Muscle of leg (tissue), 11 donors: Measurements from ENCODE around the gene NAALADL2. TPM values are rescaled to one million over a fixed set of nuclear protein-coding genes. Genes with fewer than 3 reads are reported as not detected.

ENCODE experiments used
- DNase-seq: peaks from one replicate; pipeline ENCODE4 v3.0.0; 2013
- H3K27ac ChIP-seq: one replicate; pipeline ENCODE4 v1.5.1; 2013; ENCODE audit warnings: mild to moderate bottlenecking, low read length, control low read depth
- H3K27me3 ChIP-seq: one replicate; pipeline ENCODE4 v1.6.1; 2013; ENCODE audit warnings: low read length; ENCODE audit not compliant: control insufficient read depth, insufficient read depth
- H3K36me3 ChIP-seq: one replicate; pipeline ENCODE4 v1.6.1; 2013; ENCODE audit warnings: low read length; ENCODE audit not compliant: control insufficient read depth, insufficient read depth
- H3K4me1 ChIP-seq: one replicate; pipeline ENCODE4 v1.6.1; 2013; ENCODE audit warnings: low read length; ENCODE audit not compliant: control insufficient read depth, insufficient read depth
- H3K4me3 ChIP-seq: one replicate; pipeline ENCODE4 v1.5.1; 2013; ENCODE audit warnings: low read length, control low read depth
- H3K9me3 ChIP-seq: replicated peaks from 2 replicates; pipeline ENCODE4 v1.6.1; 2013; ENCODE audit warnings: low read depth, low read length; ENCODE audit not compliant: control insufficient read depth
- WGBS: methylation state at CpG from one replicate; pipeline ENCODE4 v1.1.5; 2013; ENCODE audit warnings: missing lambda C conversion rate; ENCODE audit not compliant: insufficient coverage; 5-methylcytosine and 5-hydroxymethylcytosine counted together
- polyA plus RNA-seq, 8 donors: library from polyadenylated mRNA; unstranded; fragments of 120-200 nt; gene quantifications; one replicate each; pipeline versions ENCODE4 v1.2.1 to v1.2.3, GENCODE V29; 2013; ENCODE audit warnings: inconsistent platforms in 1 of 8, low replicate concordance in 1 of 8; ENCODE audit not compliant: insufficient read length in 8 of 8, insufficient read depth in 1 of 8
- total RNA-seq: library from RNA; stranded (reverse); fragments of 120-200 nt; gene quantifications from one replicate; pipeline ENCODE4 v1.2.4, GENCODE V29; 2013

Gene NAALADL2
- total and polyA plus RNA-seq, 9 donors = 4.8 to 17.4 (median 8.0) TPM

GRCh38 chr3:175185903-175186302, 326.8 kb downstream of the NAALADL2 start:
- no peak overlapping the region for H3K4me3 ChIP-seq
- H3K4me1 ChIP-seq = no peaks in the 10 kb centered on the region
- DNase-seq = no peak
- no CpG with 5 or more reads among the region's 1 CpG for WGBS
- no peaks in the 10 kb centered on the region for H3K36me3 ChIP-seq
- H3K9me3 ChIP-seq = peaks cover 3% of the 10 kb centered on the region
- H3K27me3 ChIP-seq = no peaks in the 10 kb centered on the region
- H3K27ac ChIP-seq = no peak overlapping the region

- Histone ChIP-seq H3K36me3 (no peaks in the 10 kb centered on the region), H3K4me3 (no peak overlapping the region), H3K27ac (no peak overlapping the region), H3K4me1 (no peaks in the 10 kb centered on the region), H3K9me3 (peaks cover 3% of the 10 kb centered on the region), H3K27me3 (no peaks in the 10 kb centered on the region)
- DNase-seq = no peak
- WGBS = no CpG with 5 or more reads among the region's 3 CpGs
Measured at GRCh38 chr3:175186511-175186910, 327.4 kb downstream of the NAALADL2 start.

DNA sequence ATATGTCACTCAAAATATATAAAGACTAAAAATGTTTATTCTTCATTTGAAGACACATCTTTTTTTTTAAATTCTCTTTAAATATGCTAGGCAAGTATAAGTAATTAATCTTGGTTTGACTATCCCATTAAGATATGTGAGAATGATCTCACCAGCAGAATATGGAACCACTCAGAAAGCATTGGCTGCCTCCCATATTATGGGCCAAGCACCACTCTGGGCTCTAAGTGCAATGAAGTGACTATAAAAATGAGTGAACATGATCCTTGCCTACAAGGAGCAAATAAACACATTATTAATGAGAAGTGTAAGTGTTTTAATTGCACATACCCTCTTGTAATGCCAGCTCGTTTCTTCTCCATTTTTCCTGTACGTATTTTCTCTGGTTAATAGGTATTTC, 328.5 kb downstream of the NAALADL2 start:
- Histone ChIP-seq H3K4me3 (no peak overlapping the region), H3K27me3 (no peaks in the 10 kb centered on the region), H3K4me1 (no peaks in the 10 kb centered on the region), H3K36me3 (no peaks in the 10 kb centered on the region), H3K9me3 (peaks cover 3% of the 10 kb centered on the region), H3K27ac (no peak overlapping the region)
- no peak for DNase-seq
- WGBS = no CpG with 5 or more reads among the region's 2 CpGs

DNA sequence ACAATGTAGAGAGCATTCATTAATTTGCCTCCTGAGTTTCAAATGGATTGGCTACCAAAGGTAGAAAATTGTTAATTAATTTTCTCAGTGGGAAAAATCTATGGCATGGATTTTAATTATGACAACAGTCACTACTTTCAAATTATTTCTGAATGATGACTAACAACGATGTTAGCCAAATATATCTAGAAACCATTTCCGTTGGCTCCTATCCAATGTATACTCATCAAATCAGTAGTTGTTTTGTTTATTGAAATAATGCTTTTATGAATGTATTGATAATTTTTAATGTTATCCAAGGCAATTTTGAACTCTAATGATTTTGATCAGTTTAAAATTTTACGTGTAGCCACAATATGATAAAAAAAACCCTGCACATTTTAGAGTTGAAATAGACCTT, 333.4 kb downstream of the NAALADL2 start:
- H3K4me1 ChIP-seq = no peaks in the 10 kb centered on the region
- H3K27me3 ChIP-seq = no peaks in the 10 kb centered on the region
- H3K9me3 ChIP-seq = peaks cover 3% of the 10 kb centered on the region
- no peak overlapping the region for H3K27ac ChIP-seq
- no peaks in the 10 kb centered on the region for H3K36me3 ChIP-seq
- DNase-seq = no peak
- no CpG with 5 or more reads among the region's 3 CpGs for WGBS
- H3K4me3 ChIP-seq = no peak overlapping the region

- H3K27me3 ChIP-seq = no peaks in the 10 kb centered on the region
- no peak for DNase-seq
- no peak overlapping the region for H3K4me3 ChIP-seq
- no CpG with 5 or more reads among the region's 4 CpGs for WGBS
- H3K27ac ChIP-seq = no peak overlapping the region
- no peaks in the 10 kb centered on the region for H3K36me3 ChIP-seq
- no peaks in the 10 kb centered on the region for H3K4me1 ChIP-seq
- H3K9me3 ChIP-seq = no peaks in the 10 kb centered on the region
Measured at GRCh38 chr3:175193815-175194518, 334.8 kb downstream of the NAALADL2 start.

- no peaks in the 10 kb centered on the region for H3K9me3 ChIP-seq
- WGBS = 33% methylated on average over 1 of the region's 7 CpGs
- no peak overlapping the region for H3K4me3 ChIP-seq
- peak; percentile 40 for DNase-seq
- H3K27me3 ChIP-seq = no peaks in the 10 kb centered on the region
- no peak overlapping the region for H3K27ac ChIP-seq
- no peaks in the 10 kb centered on the region for H3K4me1 ChIP-seq
- no peaks in the 10 kb centered on the region for H3K36me3 ChIP-seq
Measured at GRCh38 chr3:175198991-175199783, 340.1 kb downstream of the NAALADL2 start.

- no peak overlapping the region for H3K27ac ChIP-seq
- H3K9me3 ChIP-seq = no peaks in the 10 kb centered on the region
- no peaks in the 10 kb centered on the region for H3K27me3 ChIP-seq
- H3K4me3 ChIP-seq = no peak overlapping the region
- WGBS = 100% methylated on average over 1 of the region's 1 CpG
- H3K36me3 ChIP-seq = no peaks in the 10 kb centered on the region
- H3K4me1 ChIP-seq = no peaks in the 10 kb centered on the region
- DNase-seq = no peak
Measured at GRCh38 chr3:175199961-175200360, 340.8 kb downstream of the NAALADL2 start.

GRCh38 chr3:175200391-175201095, 341.4 kb downstream of the NAALADL2 start:
- Histone ChIP-seq H3K9me3 (no peaks in the 10 kb centered on the region), H3K36me3 (no peaks in the 10 kb centered on the region), H3K4me1 (no peaks in the 10 kb centered on the region), H3K27ac (peak overlapping the region; percentile 49), H3K4me3 (no peak overlapping the region), H3K27me3 (no peaks in the 10 kb centered on the region)
- peak; percentile 91 for DNase-seq
- 16% methylated on average over 2 of the region's 2 CpGs for WGBS

GRCh38 chr3:175207361-175207760, 348.2 kb downstream of the NAALADL2 start:
- no CpG with 5 or more reads among the region's 3 CpGs for WGBS
- Histone ChIP-seq H3K36me3 (no peaks in the 10 kb centered on the region), H3K4me1 (no peaks in the 10 kb centered on the region), H3K9me3 (no peaks in the 10 kb centered on the region), H3K4me3 (no peak overlapping the region), H3K27ac (no peak overlapping the region), H3K27me3 (no peaks in the 10 kb centered on the region)
- DNase-seq = no peak

DNA sequence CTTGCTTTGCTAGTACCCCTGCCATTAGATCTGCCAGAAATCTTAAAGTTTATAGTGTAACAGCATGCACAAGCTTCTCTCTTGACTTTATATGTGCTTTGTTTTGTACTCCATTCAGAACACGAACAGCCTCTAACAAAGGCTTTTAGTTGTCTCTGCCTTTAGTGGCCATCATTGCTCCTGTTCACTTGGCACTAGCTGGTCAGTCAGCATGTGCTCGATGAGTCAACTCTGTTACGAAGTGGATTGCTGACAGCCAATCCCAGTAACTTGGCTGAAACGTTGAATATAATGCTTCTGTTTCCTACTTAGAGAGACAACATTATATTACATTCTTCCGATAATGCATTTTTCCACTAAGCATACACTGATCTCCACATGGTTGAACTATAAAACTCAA, 349.2 kb downstream of the NAALADL2 start:
- Histone ChIP-seq H3K27ac (no peak overlapping the region), H3K36me3 (no peaks in the 10 kb centered on the region), H3K4me3 (no peak overlapping the region), H3K4me1 (no peaks in the 10 kb centered on the region), H3K9me3 (no peaks in the 10 kb centered on the region), H3K27me3 (no peaks in the 10 kb centered on the region)
- WGBS = 59% methylated on average over 3 of the region's 5 CpGs
- DNase-seq = peak; percentile 81
